ENCODE measurements around the gene KLRC4. TPM values are rescaled to one million over a fixed set of nuclear protein-coding genes. Genes with fewer than 3 reads are reported as not detected.

KLRC4 gene
- total and polyA plus RNA-seq, 2 of the 4 experiments (the other 2 are of a cell fraction) = not detected

Other genes with a start within 250 kb of the KLRC4 start
- gene OLR1, start 237.6 kb downstream of the KLRC4 start, total RNA-seq (2012; rRNA removed) = 2.5 and 3.2 TPM in 2 replicates
- gene OLR1, start 237.6 kb downstream of the KLRC4 start, polyA plus RNA-seq (2012; rRNA removed) = 2.8 and 4.1 TPM in 2 replicates
- 2.0 and 3.1 TPM in 2 replicates for gene TMEM52B, start 230.7 kb downstream of the KLRC4 start, total RNA-seq (2012; rRNA removed)
- 2.4 and 3.6 TPM in 2 replicates for gene TMEM52B, start 230.7 kb downstream of the KLRC4 start, polyA plus RNA-seq (2012; rRNA removed)
- 51.6 and 63.0 TPM in 2 replicates for gene GABARAPL1, start 196.9 kb downstream of the KLRC4 start, total RNA-seq (2012; rRNA removed)
- 75.9 and 93.6 TPM in 2 replicates for gene GABARAPL1, start 196.9 kb downstream of the KLRC4 start, polyA plus RNA-seq (2012; rRNA removed)
- gene KLRD1, start 101.9 kb downstream of the KLRC4 start, total RNA-seq (2012; rRNA removed) = under 0.01 TPM in 2 replicates
- under 0.01 and 0.10 TPM in 2 replicates for gene KLRD1, start 101.9 kb downstream of the KLRC4 start, polyA plus RNA-seq (2012; rRNA removed)
- not detected in 2 replicates for gene KLRK1, start 19.7 kb downstream of the KLRC4 start, total RNA-seq (2012; rRNA removed)
- gene KLRK1, start 19.7 kb downstream of the KLRC4 start, polyA plus RNA-seq (2012; rRNA removed) = not detected in 2 replicates
- gene KLRC3, start 10.8 kb upstream of the KLRC4 start, total RNA-seq (2012; rRNA removed) = not detected in 2 replicates
- gene KLRC3, start 10.8 kb upstream of the KLRC4 start, polyA plus RNA-seq (2012; rRNA removed) = not detected in 2 replicates
- not detected in 2 replicates for gene KLRC2, start 26.3 kb upstream of the KLRC4 start, total RNA-seq (2012; rRNA removed)
- gene KLRC2, start 26.3 kb upstream of the KLRC4 start, polyA plus RNA-seq (2012; rRNA removed) = not detected in 2 replicates
- not detected in 2 replicates for gene KLRC1, start 43.6 kb upstream of the KLRC4 start, total RNA-seq (2012; rRNA removed)
- gene KLRC1, start 43.6 kb upstream of the KLRC4 start, polyA plus RNA-seq (2012; rRNA removed) = not detected in 2 replicates
- gene EIF2S3B, start 96.1 kb upstream of the KLRC4 start, total RNA-seq (2012; rRNA removed) = 4.4 and 6.8 TPM in 2 replicates
- gene EIF2S3B, start 96.1 kb upstream of the KLRC4 start, polyA plus RNA-seq (2012; rRNA removed) = 0.39 and 0.46 TPM in 2 replicates
- gene MAGOHB, start 203.9 kb upstream of the KLRC4 start, total RNA-seq (2012; rRNA removed) = 6.3 and 23.3 TPM in 2 replicates
- gene MAGOHB, start 203.9 kb upstream of the KLRC4 start, polyA plus RNA-seq (2012; rRNA removed) = 15.6 and 20.3 TPM in 2 replicates

All from IMR-90 (cell line).